Measurements from ENCODE around the gene UMPS.

UMPS gene

GRCh38 chr3:124774841-124775402 is 44.7 kb downstream of the UMPS start:
- no peaks in the 10 kb centered on the region for H3K9me2 ChIP-seq (replicated peaks; ENCODE audit: insufficient read depth, low read length)
- peaks cover 35% of the 10 kb centered on the region for H3F3A ChIP-seq (ENCODE audit: insufficient read depth, low read length)
- H3K9me3 ChIP-seq (replicated peaks; ENCODE audit: insufficient read depth, low read length) = no peaks in the 10 kb centered on the region
- H4K20me1 ChIP-seq (ENCODE audit: insufficient read depth, low read length) = no peaks in the 10 kb centered on the region
- peaks cover 53% of the 10 kb centered on the region for H3K4me1 ChIP-seq (ENCODE audit: low read length)
- no peak overlapping the region for H3K4me2 ChIP-seq (ENCODE audit: low read depth, low read length)
- no peak overlapping the region for H3K27ac ChIP-seq (ENCODE audit: low read length)
- TF ChIP-seq EZH2phosphoT487 (IDR thresholded peaks at IDR 0.05; ENCODE audit: low read length) (no peak), EZH2 (optimal IDR thresholded peaks at IDR 0.05; ENCODE audit: low read depth, low read length) (no peak), CTCF (IDR thresholded peaks at IDR 0.05; ENCODE audit: low read length) (no peak)
- H3K4me3 ChIP-seq (ENCODE audit: low read length) = no peak overlapping the region
- H3K79me2 ChIP-seq (ENCODE audit: low read length) = no peaks in the 10 kb centered on the region
- H2AFZ ChIP-seq (ENCODE audit: low read length) = no peak overlapping the region
- no peak for DNase-seq
- no peak overlapping the region for H3K9ac ChIP-seq (ENCODE audit: low read length)
- H3K27me3 ChIP-seq (replicated peaks; ENCODE audit: insufficient read depth, low read length) = no peaks in the 10 kb centered on the region
- H3K36me3 ChIP-seq (replicated peaks; ENCODE audit: insufficient read depth, low read length) = no peaks in the 10 kb centered on the region

GRCh38 chr3:124775877-124776276 is 45.6 kb downstream of the UMPS start:
- no peak overlapping the region for H3K4me3 ChIP-seq (ENCODE audit: low read length)
- H2AFZ ChIP-seq (ENCODE audit: low read length) = no peak overlapping the region
- no peaks in the 10 kb centered on the region for H3K27me3 ChIP-seq (replicated peaks; ENCODE audit: insufficient read depth, low read length)
- peaks cover 32% of the 10 kb centered on the region for H3F3A ChIP-seq (ENCODE audit: insufficient read depth, low read length)
- no peaks in the 10 kb centered on the region for H3K79me2 ChIP-seq (ENCODE audit: low read length)
- no peaks in the 10 kb centered on the region for H3K9me2 ChIP-seq (replicated peaks; ENCODE audit: insufficient read depth, low read length)
- peaks cover 49% of the 10 kb centered on the region for H3K4me1 ChIP-seq (ENCODE audit: low read length)
- no peaks in the 10 kb centered on the region for H3K36me3 ChIP-seq (replicated peaks; ENCODE audit: insufficient read depth, low read length)
- no peaks in the 10 kb centered on the region for H4K20me1 ChIP-seq (ENCODE audit: insufficient read depth, low read length)
- no peak overlapping the region for H3K4me2 ChIP-seq (ENCODE audit: low read depth, low read length)
- TF ChIP-seq EZH2phosphoT487 (IDR thresholded peaks at IDR 0.05; ENCODE audit: low read length) = no peak
- TF ChIP-seq CTCF (IDR thresholded peaks at IDR 0.05; ENCODE audit: low read length) = no peak
- TF ChIP-seq EZH2 (optimal IDR thresholded peaks at IDR 0.05; ENCODE audit: low read depth, low read length) = no peak
- no peak overlapping the region for H3K27ac ChIP-seq (ENCODE audit: low read length)
- no peak for DNase-seq
- H3K9me3 ChIP-seq (replicated peaks; ENCODE audit: insufficient read depth, low read length) = no peaks in the 10 kb centered on the region
- H3K9ac ChIP-seq (ENCODE audit: low read length) = no peak overlapping the region

- no peak for DNase-seq
- Histone ChIP-seq H3K27ac (ENCODE audit: low read length) (no peak overlapping the region), H3K9me2 (replicated peaks; ENCODE audit: insufficient read depth, low read length) (no peaks in the 10 kb centered on the region), H3K4me1 (ENCODE audit: low read length) (peaks cover 49% of the 10 kb centered on the region), H3F3A (ENCODE audit: insufficient read depth, low read length) (peaks cover 22% of the 10 kb centered on the region), H3K79me2 (ENCODE audit: low read length) (no peaks in the 10 kb centered on the region), H3K27me3 (replicated peaks; ENCODE audit: insufficient read depth, low read length) (no peaks in the 10 kb centered on the region), H4K20me1 (ENCODE audit: insufficient read depth, low read length) (no peaks in the 10 kb centered on the region), H3K4me2 (ENCODE audit: low read depth, low read length) (no peak overlapping the region), H2AFZ (ENCODE audit: low read length) (no peak overlapping the region), H3K9me3 (replicated peaks; ENCODE audit: insufficient read depth, low read length) (no peaks in the 10 kb centered on the region), H3K4me3 (ENCODE audit: low read length) (no peak overlapping the region), H3K9ac (ENCODE audit: low read length) (no peak overlapping the region), H3K36me3 (replicated peaks; ENCODE audit: insufficient read depth, low read length) (no peaks in the 10 kb centered on the region)
- TF ChIP-seq CTCF (IDR thresholded peaks at IDR 0.05; ENCODE audit: low read length) (no peak), EZH2phosphoT487 (IDR thresholded peaks at IDR 0.05; ENCODE audit: low read length) (no peak), EZH2 (optimal IDR thresholded peaks at IDR 0.05; ENCODE audit: low read depth, low read length) (no peak)
Measured at GRCh38 chr3:124776856-124777255, 46.6 kb downstream of the UMPS start.

Measured in MM.1S (cell line).